Activated naive CD8-positive, alpha-beta T cell treated with anti-CD3 and anti-CD28 coated beads, Interleukin-2, amount 50 U/mL, for 16 hours (primary cell): ENCODE results near the gene TMC5.
"Not testable (repeated sequence)": the region's sequence is repeated elsewhere in the genome, so short reads cannot be mapped to it uniquely, and the experiment has no call there.

Experiments used
- DNase-seq: peaks from one replicate; pipeline ENCODE4 v3.0.0-alpha.2; 2020; ENCODE audit warnings: low read depth, low spot score

The TMC5 gene

DNA sequence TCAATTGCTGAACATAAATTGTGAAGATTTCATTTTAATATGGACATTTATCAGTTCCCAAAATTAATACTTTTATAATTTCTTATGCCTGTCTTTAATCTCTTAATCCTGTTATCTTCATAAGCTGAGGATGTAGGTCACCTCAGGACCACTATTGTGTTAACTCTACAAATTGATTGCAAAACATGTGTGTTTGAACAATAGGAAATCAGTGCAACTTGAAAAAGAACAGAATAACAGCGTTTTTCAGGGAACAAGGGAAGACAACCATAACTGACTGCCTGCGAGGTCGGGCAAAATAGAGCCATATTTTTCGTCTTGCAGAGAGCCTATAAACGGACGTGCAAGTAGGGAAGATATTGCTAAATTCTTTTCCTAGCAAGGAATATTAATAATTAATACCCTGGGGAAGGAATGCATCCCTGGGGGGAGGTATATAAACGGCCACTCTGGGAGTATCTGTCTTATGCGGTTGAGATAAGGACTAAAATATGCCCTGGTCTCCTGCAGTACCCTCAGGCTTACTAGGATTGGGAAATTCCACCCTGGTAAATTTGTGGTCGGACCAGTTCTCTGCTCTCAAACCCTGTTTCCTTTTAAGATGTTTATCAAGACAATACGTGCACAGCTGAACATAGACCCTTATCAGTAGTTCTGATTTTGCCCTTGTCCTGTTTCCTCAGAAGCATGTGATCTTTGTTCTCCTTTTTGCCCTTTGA is 125.8 kb downstream of the TMC5 start:
- DNase-seq = not testable (repeated sequence)

DNA sequence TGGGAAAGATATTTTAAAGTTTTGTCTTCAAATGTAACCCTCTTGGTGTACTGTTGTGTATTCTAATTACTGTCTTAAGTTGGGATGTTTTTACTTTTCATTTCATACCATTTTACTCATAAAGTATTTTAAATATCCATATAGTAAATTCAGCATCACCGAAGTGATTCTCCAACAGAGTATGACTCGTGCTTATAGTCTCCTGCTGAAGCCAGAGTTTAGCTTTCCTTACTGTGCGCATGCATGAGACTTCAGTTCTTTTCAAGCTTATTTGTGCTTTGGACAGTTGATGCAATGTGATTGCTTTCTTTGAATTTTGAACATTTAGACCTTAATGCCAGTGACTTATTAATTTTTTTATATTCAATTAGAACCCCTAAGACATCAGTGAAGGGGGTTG is 130.5 kb downstream of the TMC5 start:
- no peak for DNase-seq
